CD4-positive, alpha-beta T cell treated with Interleukin-6 for 4 hours (primary cell): Measurements from ENCODE around the gene KISS1R.

Experiments
- DNase-seq: peaks from one replicate; pipeline ENCODE4 v3.0.0-alpha.2; 2020; ENCODE audit warnings: mixed read lengths

Gene KISS1R

DNA sequence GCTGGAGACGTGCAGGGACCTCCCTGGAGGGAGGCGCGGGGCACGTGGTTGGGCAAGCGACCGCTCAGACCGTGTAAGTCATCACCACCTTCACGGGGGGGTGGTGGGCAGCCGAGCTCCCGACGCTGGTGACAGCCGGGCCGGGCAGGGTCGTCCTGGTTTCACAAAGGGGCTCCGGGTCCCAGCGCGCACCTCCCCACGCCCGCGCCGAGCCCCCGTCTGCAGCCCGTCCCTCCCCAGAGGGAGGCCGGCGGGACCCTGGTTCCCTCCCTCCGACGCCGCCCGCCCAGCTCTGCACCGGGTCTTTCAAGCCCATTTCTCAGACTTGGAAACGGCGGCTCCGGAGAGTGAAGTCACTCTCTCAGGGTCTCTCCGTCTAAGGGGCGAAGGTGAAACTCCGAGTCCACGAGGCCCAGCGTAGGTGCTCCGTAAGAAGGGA lies 8.0 kb downstream of the KISS1R start:
- peak; percentile 73 for DNase-seq

- peak; percentile 84 for DNase-seq
Measured at GRCh38 chr19:925526-926322, 8.6 kb downstream of the KISS1R start, which contains the start of gene ARID3A. Gene ARID3A, plus strand, starts transcription at chr19:926035. Its CDS starts 3,494 bp downstream, at chr19:929529.

DNA sequence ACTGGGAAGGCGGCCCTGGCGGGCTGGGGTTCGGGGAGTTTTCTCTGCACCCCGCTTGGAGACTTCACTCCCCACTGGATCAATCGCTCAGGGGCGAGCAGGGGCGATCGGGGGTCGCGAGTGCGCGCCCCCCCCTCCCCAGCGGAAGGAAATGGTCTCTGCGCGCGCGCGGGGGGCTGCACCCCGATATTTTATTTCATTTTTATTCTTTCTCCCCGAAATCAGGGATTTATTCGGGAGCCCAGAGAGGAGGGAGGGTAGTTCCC lies 9.1 kb downstream of the KISS1R start:
- no peak for DNase-seq

DNA sequence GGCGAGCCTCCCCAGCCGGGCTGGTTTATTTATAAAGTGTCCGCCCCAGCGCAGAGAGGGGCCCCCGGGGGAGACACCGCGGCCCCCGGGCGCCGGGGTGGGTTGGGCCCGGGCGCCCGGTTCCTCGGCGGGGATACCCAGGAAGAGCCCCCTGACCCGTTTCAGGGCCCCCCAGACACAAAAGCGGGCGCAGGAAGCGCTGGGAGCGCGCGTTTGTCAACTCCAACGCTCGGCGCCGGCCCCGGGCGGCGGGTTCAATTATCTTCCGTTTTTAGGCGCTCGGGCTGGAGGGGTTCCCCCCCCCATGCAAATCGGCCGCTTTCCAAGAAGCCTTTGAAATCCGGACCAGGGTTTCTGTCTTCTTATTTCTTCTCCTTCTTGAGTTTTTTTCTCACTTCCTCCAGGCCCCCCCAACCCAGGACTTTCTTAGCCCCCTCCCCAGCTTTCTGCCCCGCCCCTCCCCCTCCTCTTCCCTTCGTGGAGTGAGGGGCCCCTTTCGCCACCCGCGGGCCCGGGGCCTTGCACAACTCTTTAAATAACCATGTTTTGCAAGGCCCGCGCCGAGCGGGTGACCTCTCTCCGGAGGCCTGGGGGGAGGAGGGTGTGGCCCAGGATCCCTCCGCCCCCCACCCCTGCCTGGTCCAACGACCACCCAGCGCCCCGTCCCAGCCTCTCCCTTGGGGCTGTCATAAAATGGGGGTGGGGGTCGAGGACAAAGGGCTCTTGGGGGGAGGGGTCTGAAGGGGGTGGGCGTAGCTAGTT lies 9.6 kb downstream of the KISS1R start:
- peak; percentile 58 for DNase-seq

- DNase-seq, result peak; percentile 0
Measured at GRCh38 chr19:927351-927779, 10.2 kb downstream of the KISS1R start.

GRCh38 chr19:927780-928401 lies 10.8 kb downstream of the KISS1R start:
- DNase-seq, result no peak

DNA sequence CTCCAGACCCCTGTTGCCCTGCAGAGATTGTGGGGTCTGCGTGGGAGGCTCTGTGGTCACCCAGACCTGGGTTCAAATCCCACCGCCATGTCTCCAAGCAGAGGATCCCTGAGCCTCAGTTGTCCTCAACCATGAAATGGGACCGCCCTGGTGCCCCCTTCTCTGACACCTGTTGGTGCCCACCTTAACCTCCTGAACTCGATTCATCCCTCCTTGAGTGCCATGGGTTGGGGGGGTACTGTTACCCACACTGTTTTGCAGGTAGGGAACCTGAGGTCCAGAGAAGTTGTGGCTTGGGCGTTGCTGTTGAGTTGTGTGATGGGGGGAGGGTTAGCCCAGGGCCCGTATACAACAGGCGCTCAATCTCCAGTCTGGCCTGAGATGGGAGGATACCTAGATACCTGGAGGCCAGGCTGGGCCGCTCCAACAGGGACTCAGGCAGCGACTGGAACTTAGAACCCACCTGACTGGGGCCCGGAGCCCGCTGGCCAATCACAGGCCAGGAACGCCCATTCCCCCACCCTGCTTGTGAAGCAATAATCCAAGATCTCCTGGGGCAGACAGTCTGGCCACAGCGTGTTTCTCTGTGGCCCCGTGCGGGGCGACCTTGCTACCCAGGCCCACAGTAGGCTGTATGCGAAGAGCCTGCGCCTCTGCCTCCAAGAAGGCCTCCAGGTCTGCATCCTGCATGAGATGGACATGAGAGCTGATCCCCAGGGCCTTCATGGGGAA lies 11.5 kb downstream of the KISS1R start:
- no peak for DNase-seq

GRCh38 chr19:929203-929890 lies 12.2 kb downstream of the KISS1R start:
- DNase-seq, result no peak

DNA sequence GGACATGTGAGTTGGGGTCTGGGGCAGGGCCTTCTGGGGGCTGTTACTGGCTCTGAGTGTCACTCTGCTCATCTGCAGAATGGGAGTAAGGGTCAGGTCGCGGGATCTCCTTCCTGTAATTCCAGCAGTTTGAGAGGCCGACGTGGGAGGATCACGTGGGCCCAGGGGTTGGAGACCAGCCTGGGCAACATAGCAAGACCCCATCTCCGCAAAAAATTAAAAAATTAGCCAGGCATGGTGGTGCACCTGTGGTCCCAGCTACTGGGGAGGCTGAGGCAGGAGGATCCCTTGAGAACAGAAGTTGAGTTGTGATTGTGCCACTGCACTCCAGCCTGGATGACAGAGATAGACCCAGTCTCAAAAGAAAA lies 12.7 kb downstream of the KISS1R start:
- DNase-seq, result no peak

DNA sequence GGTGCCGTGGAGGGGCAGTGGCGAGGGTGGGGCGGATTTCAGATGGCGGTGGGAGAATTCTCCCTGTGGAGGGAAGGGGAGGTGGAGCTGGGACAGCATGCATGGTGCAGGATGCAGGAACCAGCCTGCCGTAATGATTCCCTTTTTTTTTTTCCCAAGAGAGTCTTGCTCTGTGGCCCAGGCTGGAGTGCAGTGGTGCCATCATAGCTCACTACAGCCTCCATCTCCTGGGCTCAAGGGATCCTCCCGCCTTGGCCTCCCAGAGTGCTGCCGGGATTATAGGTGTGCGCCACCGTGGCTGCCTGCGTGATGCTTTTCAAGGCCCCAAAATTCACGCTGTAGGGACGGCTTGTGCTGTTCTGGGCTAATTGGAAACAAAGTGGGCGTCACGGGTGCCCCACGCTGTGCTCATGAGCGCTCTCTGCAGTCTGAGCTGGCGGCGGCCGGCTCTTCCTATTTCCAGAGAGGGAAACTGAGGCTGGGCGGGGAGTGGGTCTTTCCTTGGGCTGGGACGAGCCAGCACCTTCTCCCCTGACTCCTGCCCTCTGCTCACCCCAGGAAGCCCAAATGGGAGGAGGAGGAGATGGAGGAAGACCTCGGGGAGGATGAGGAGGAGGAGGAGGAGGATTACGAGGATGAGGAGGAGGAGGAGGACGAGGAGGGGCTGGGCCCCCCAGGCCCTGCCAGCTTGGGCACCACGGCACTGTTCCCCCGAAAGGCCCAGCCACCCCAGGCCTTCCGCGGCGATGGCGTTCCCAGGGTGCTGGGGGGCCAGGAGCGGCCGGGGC lies 14.9 kb downstream of the KISS1R start:
- DNase-seq, result no peak

- DNase-seq, result peak; percentile 68
Measured at GRCh38 chr19:932648-933552, 15.8 kb downstream of the KISS1R start.

GRCh38 chr19:933553-933882 lies 16.4 kb downstream of the KISS1R start:
- DNase-seq, result no peak

DNA sequence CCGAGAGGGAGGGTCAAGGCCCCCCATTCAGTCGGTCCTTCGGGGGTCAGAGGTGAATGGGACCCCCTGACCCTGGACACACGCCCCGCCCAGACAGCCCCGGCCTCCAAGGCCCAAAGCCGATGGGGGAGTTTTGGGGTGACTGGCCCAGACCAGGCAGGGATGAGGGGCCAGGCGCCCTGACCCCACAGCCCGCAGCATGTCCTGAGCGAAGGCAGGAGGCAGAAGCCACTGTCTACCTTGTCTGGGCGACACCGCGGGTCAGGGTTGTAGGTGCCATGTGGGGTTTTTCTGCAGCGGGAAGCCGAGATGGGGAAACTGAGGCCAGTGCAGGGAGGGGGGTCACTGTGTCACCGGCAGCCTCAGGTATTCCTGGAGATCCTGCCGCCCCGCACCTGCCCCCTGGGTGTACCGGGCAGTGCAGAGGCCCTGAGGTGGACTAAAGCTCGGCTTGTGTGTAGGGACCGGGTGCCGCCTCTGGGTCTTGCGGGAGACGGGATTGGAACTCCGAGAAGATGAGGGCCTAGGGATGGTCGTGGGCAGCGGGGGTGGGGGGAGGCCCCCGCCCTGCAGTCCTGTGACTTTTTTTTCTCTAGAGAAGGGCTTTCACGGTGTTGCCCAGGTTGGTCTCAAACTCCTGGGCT lies 17.2 kb downstream of the KISS1R start:
- DNase-seq, result no peak

GRCh38 chr19:934865-935479 lies 17.8 kb downstream of the KISS1R start:
- no peak for DNase-seq

DNA sequence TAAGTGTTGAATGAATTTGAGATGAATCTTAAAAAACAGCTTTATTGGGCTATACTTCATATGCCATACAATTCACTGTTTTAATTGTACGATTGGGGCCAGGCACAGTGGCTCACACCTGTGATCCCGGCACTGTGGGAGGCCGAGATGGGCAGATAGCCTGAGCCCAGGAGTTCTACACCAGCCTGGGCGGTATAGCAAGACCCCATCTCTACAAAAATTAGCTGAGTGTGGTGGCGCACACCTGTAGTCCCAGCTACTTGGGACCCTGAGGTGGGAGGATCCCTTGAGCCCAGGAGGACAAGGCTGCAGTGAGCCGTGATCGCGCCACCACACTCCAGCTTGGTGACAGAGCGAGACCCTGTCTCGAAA lies 19.0 kb downstream of the KISS1R start:
- no peak for DNase-seq

DNA sequence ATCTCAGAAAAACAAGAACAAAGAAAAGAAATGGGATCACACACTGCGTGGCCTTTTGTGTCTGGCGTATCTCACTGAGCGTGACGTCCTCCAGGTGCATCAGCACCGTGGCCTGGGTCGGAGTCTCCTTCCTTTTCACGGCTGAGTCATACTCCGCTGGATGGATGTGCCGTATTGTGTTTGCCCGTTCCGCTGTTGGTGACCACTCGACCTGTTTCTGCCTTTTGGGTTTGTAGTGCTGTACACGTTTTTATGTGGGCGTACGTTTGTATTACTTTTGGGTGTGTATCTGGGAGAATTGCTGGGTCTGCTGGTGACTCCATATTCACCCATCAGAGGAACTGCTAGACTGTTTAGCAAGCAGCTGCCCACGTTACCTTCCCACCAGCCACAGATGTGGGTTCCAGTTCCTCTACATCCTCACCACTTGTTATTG lies 20.1 kb downstream of the KISS1R start:
- DNase-seq, result peak; percentile 69

- no peak for DNase-seq
Measured at GRCh38 chr19:938233-938923, 21.2 kb downstream of the KISS1R start.

GRCh38 chr19:939439-939838 lies 22.3 kb downstream of the KISS1R start:
- no peak for DNase-seq

GRCh38 chr19:939922-940321 lies 22.8 kb downstream of the KISS1R start:
- no peak for DNase-seq
